Erythroblast (primary cell): ENCODE measurements around the gene ASAP3.
A peak's percentile ranks its signal among the peaks of the same experiment; 100 is the strongest.

Experiments used
- DNase-seq, 2 experiments: peaks; one replicate each; lab custom pipeline; 2025; lab: John Stamatoyannopoulos, UW
- GATA1 ChIP-seq: IDR thresholded peaks from 2 replicates; pipeline ENCODE4 v1.6.1; 2011; ENCODE audit warnings: low read depth, mild to moderate bottlenecking, control low read depth, low read length, moderate library complexity
- POLR2A ChIP-seq: IDR thresholded peaks from 2 replicates; pipeline ENCODE4 v1.6.1; 2011; ENCODE audit warnings: mild to moderate bottlenecking, low read length

ASAP3 gene

DNA sequence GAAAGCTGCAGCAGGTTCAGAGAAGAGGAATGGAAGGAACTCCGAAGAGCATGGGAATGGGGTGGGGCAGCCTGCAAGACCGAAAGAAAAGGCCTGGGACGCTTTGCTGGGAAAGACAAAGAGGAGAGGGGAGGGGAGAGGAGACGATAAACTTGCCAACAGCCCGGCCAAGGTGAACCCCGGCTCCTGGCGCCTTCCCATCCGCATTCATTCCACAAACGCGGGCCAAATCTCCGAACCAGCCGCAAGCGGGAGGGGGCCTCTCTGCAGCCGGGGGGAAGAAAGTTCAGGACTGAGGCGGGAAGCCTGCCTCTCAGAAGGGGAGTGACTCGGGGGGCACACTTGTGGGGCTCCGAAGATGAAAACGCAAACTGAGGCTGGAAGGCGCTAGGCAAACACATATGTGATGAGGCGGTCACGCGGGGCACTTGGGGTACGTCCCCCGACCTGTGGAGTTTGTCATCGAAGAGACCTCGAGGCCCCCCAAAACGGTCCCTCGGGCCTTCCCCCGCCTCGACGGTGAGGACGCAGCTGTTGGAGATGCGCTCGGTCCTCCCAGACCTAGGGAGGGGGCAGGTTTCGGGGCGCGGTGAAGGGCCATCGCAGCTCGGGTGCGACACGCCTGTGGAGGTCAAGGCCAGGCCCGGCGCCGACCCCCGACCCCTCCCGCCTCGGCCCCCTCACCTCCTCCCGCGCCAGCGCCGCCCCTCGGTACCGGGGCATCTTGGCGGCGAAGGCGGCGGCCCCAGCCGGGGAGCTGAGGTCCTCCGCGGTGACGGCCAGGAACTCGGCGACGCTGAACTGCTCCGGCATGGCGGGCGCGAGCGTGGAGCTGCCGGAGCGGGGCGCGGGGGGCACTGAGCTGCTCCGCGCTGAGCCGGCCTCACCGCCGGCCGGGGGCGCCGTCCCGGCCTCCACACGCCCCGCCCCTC is at the start of gene ASAP3:
ASAP3 (minus strand) TSS at position 859 of the 932 bp plus-strand sequence; CDS start at position 813, 46 bp downstream.
- DNase-seq: no peak
- TF ChIP-seq POLR2A: no peak
- TF ChIP-seq GATA1: no peak

DNA sequence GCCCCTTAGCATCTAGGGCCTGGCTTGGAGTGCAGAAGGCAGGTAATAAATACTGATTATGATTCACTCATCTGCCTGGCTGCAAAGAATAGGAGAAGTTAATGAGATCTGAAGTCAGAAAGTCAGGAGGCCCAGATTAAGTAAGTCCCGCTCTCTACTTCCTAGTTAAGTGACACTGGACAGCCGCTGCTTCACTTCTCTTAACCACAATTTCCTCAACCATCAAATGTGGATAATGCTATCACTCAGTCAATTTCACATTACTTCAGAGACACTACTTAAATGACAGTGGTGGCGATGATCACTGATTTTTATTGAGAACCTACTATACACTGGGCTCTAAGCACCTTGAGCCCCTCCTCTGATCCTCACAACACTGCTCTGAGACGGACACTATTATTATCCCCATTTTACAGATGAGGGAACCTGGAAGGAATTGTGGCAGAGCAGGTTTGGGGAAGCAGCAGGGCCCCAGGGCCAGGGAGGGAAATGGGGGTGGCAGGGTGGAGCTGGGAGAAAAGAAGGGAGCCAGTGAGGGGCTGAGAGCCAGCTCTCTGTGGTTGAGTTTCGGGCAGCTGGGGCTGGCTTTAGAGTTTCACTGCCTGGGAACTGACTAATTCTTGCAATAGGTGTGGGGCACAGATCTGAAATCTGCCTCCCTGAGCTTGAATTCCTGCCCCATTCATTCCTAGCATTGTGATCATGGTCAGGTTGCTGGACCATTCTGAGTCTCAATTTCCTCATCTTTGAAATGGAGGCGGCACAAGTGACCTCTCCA is 49.5 kb upstream of the ASAP3 start:
- no peak for TF ChIP-seq GATA1
- no peak for TF ChIP-seq POLR2A
- DNase-seq: no peak

DNA sequence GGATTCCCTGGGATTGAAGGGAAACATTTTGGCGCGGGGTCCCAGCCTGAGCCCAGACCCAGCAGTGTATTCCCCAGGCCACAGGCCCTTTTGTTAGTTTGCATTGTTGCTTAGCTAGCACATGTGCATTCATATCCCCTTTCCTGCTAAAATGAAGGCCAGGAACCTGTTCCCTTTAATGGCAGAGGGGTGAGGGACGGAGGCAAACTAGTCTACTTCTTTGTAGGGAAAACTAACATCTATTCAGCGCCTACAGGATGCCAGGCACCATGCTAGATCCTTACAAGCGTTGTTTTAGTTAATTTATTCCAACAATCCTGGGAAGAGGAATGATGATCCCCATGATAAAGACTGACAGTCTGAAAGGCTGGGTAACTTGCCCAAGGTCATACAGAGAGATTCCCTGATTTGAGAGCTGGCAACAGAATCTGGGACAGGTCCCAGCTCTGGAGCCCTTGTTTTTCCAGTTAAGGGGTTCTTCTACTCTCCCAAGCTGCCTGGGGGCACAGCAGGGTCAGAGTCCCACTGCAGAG is 47.6 kb upstream of the ASAP3 start:
- no peak for TF ChIP-seq POLR2A
- no peak for TF ChIP-seq GATA1
- DNase-seq: no peak

DNA sequence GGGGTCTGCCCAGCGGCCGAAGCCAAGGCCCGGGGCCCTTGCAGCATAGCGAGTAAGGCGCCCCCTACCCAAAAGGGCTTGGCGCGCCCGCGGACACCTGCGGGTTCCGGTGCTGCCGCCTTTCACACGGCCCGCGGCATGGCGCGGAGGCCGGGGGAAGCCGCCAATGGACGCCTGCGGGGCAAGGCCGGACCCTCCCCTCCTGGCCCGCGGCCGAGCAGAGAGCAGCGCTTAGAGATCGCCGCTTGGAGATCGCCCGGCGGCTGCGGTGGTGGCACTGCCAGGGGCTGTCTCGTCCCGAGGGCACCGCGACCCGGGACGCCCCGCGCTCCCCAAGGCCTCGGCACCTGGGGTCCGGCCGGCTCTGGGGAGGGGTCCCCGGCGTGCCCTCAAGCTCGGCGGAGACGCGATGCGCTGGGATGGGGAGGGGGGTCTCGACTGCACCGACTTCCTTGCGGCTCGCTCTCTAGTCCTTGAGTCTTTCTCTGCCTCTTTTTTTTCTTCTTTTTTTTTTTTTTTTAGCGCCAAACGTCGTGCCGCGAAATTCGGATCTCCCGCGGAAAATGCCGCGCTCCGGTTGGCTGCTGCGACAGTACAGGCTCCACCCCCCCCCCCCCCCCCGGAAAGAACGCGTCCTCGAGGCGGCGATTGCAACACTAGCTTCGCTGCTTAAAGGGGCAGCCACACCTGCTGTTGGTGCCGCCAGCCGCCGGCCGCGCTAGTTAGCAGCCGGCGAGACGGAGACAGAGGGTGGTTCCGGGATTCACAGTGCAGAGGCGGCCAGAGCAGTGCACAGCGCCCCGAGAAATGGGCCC is 47.0 kb upstream of the ASAP3 start, which contains the start of gene E2F2:
E2F2 (minus strand) TSS at position 487 of the 815 bp plus-strand sequence; CDS start at position 47, 440 bp downstream.
- TF ChIP-seq GATA1 (no peak), POLR2A (peak; percentile 62)
- DNase-seq: peak; percentile 95

DNA sequence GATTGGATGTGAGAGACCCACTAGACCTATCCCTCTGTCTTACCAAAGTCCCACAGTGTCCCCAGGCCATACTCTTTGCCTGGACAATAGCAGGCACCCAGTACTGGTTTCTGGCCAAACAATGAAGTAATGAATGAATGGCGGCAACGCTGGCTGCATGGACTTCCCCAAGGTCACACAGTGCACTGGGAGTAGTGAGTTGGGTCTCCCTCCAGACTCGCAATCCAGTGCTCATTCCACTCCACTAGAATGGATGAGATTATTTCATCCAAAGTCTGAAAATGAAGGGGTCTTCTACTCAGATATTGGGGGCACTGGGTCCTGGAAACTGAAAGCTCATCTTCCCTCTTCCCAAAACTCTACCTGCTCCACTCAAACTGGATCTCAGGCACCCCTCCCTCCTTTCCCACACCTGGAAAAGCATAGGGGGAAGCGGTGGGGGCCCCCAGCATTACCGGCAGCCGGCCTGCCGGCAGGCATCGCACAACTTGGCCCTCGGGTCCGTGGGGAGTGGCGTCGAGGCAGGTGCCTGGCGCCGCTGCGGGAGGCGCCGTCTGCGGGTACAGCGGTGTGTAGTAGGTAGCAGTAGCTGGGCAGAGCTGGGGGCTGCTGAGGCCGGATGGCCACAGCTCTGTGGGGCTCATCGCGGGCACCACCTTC is 46.2 kb upstream of the ASAP3 start:
- TF ChIP-seq POLR2A (no peak), GATA1 (no peak)
- peak in 1 of 2 experiments; percentile 77 for DNase-seq

DNA sequence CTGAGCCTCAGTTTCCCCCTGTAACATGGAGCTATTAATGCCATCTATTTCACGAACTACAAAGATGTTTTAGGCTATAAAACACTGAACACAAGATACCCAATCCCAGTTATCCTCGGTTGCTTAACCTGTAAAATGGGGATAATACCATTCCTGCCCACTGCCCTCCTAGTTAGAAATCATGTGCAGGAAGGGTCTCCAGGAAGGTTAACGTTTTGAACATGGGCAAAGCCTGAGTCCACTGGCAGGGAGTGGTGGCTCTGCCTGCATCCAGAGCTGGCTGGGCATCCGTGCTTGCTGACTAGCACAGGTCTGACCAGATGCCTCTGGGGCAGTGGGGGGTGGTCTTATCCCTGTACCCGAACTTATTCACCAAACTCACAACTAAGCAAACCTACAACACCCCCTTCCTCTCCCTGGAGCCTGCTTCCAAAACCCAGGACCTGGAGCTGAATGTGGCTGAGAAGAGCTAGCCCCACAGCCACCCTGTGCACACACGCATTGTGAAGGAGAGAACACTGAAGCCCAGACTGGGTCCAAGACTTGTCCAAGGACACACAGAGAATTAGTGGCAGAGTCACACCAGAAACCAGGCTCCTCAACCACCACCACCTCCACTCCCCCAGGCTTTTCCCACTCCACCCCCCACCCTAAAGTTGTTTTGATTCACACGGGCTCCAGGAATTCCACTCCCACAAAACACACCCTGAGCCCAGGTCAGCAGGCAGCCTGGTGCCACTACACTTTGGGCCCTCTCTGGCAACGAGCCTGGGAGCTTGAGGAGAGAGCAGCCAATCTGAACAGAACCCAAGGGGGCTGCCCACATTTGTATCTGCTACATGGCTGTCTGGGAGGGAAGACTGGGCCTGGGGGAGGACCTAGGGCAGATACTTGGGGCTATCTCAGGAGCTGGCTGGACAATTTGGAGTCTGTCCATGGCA is 45.4 kb upstream of the ASAP3 start:
- peak; percentile 42 for TF ChIP-seq POLR2A
- no peak for TF ChIP-seq GATA1
- DNase-seq: peak; percentile 82 to 93

DNA sequence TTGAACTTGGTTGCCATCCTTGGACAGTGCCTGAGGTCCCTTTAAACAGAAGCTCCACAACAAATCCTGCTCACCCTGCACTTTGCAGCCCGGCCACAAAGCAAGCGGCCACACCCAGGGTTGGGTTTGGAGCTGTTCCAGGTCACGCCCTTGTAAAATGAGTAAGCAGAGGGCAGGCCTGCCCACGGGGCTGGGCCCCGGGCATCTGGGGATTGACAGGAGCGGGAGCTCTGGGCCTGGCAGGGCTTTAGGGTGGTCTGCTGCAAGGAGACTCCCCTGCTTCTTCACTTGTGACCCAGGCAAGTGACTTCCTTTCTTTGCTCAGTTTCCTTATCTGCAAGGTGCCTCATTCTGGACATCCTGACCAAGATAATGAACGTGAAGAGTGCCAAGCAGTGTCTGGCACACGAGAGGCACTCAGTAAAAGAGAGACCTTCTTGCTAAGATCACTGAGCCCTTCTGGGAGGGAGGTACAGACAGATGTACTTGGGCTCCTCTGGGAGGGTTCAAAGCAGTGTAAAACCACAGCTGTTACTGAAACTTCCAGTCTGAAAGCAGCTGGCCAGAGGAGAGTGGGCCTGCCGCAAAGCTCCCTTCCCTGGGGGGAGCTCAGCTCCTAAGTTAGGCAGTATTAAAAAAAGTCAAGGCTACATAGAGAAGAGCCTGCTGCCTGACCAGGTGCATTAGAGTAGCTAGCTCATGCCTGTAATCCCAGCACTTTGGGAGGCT is 44.4 kb upstream of the ASAP3 start:
- TF ChIP-seq GATA1 (no peak), POLR2A (peak; percentile 97)
- peak; percentile 96 for DNase-seq

DNA sequence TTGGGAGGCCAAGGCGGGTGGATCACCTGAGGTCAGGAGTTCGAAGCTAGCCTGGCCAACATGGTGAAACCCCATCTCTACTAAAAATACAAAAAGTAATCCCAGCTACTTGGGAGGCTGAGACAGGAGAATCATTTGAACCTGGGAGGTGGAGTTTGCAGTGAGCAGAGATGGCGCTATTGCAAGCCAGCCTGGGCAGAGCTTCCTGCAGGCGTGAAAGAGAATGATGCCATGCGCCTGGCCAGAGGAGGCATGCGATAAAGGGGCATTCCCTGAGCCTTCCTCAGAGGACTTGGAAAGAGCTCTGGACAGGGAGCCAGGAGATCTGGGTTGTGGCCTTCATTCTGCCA is 43.9 kb upstream of the ASAP3 start:
- DNase-seq: no peak
- TF ChIP-seq GATA1 (no peak), POLR2A (no peak)

DNA sequence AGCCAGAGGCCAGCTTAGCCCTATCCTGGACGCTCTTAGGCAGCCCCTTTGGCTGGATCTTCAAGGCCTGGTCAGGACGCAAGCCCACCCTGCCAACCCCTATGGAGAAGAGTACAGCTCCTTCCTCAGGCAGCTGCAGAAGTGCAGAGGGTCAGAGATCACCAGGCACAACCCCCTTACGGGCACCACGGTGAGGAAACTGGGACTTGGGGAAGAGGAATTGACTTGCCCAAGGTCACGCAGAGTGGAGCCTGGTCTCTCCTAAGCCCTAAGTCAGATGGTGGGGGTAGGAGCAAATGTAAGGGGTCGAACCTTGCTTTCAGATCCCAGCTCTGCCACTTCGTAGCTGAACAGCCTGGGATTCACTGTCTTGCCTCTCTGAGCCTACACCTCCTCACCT is 43.4 kb upstream of the ASAP3 start:
- DNase-seq: no peak
- no peak for TF ChIP-seq POLR2A
- TF ChIP-seq GATA1: no peak

DNA sequence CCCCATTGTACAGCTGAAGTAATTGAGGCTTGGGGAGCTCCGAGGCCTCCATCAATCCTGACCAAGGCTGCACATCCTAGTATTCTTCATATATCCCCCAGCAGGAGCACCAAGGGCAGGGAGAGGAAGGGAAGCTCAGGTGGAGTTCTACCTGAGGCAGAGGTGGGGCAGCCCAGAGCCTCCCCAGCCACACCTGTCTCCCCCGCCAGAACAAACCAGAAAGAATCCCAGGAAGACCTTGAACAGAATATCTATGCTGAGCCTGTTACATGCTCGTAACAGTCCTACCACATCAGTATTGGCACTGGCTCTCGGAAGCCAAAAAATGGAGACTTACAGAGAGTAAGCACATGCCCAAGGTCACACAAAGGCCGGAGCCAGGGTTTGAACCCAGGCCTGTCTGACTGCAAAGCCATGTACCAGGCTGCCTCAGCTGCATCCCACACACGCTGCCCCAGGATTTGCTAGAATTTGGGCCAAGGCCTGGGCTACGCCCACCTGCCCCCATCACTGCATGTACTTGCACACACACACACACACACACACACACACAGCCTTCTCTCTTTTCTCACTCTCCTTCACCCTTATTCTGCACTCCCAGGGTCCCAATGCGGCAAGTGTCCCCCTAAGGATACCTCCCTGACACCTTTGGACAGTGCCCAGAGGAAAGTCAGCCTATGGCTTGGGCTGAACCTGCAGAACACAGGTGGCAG is 42.5 kb upstream of the ASAP3 start:
- TF ChIP-seq GATA1: no peak
- TF ChIP-seq POLR2A: no peak

More for the DNA sequence above, 42.5 kb upstream of the ASAP3 start:
- peak in 1 of 2 experiments; percentile 27 for DNase-seq
